NCI-H82 (cell line): ENCODE data around the gene MASP2.
"Not testable (repeated sequence)": the region's sequence is repeated elsewhere in the genome, so short reads cannot be mapped to it uniquely, and the experiment has no call there.

Experiments used
- DNase-seq: peaks from one replicate; lab custom pipeline; 2025; lab: John Stamatoyannopoulos, UW

The MASP2 gene

DNA sequence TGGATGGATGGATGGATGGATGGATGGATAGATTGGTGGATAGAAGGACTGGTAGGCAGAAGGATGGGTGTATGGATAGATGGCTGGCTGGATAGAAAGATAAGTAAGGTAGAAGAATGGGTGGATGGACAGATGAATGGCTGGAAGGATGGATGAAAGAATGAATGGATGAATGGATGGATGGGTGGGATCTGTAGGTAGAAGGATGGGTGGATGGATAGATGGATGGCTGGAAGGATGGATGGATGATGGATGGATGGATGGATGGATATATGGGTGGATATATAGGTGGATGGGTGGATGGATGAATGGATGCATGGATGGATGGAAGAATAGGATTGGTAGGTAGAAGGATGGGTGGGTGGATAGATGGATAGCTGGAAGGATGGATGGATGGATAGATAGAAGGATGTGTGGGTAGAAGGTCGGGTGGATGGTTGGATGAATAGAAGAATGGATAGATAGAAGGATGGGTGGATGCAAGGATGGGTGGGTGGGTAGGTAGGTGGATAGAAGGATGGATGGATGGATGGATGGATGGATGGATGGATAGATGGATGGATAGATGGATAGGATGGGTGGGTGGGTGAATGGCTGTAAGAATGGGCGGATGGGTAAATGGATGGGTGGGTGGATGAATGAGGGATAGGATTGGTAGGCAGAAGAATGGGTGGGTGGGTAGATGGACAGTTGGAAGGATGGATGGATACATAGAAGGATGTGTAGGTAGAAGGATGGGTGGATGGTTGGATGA, 7.5 kb downstream of the MASP2 start:
- DNase-seq = no peak

DNA sequence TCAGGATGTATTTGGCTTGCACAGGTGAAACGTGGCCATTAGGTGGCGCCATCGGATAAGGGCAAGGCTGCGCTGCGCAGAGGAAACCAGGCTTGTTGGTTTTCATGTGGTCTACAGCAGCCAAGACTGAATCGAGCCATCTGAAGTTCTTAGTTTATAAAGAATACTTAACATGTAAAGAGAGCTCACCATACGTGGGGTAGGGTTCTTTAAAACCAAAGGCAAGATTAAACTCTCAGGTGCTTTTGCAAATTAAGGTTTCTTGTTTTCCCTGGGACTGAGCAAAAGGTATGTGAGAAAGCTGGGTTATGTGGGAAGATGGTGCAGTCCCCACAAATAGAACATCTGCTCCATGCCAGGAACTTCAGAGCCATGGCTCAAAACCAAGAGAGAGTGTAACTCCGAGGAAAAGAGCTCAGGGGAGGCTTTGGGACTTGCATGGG, 9.3 kb downstream of the MASP2 start:
- DNase-seq = peak; percentile 93

DNA sequence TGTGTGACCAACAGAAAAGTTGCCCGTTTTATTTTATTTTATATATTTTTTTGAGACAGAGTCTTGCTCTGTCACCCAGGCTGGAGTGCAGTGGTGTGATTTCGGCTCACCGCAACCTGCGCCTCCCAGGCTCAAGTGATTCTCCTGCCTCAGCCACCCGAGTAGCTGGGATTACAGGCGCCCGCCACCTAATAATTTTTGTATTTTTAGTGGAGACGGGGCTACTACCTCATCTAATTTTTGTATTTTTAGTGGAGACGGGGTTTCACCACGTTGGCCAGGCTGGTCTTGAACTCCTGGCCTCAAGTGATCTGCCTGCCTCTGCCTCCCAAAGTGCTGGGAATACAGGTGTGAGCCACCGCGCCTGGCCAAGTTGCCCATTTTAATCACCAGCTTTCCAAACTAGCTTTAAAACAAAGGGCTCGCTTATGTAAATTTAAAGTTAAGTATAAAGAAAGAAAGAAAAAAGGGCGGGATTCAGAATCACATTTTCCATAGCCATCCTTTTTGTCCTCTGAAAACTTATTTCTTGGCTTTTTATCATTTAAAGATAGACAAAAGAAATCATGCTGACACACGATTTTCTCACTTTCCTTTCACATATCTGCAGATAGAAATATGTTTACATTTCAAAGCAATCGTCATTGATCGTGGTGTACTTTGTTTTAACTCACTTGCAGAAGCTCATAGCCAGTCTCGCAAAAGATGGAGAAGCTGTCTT, 9.9 kb downstream of the MASP2 start:
- not testable (repeated sequence) for DNase-seq

DNA sequence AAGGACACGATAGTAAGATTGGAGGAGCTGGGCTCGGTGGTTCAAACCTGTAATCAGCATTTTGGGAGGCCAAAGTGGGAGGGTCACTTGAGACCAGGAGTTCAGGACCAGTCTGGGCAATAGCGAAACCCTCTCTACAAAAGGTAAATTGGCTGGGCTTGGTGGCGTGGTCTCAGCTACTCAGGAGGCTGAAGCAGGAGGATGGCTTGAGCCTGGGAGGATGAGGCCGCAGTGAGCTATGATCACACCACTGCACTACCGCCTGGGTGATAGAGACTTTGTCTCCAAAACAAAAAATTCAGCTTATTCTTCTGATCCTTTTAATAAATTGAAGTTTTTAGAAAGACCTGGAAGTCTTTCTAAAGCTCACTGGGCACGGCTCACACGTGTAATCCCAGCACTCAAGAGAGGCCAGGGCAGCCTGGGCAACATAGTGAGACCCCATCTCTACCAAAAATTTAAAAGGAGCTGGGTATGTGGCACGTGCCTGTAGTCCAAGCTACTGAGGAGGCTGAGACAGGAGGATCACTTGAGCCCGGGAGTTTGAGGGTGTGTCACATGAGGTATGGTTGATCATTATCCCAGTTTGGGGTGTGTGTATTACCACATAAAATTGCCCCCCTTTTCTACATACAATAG, 15.3 kb downstream of the MASP2 start:
- DNase-seq = no peak

DNA sequence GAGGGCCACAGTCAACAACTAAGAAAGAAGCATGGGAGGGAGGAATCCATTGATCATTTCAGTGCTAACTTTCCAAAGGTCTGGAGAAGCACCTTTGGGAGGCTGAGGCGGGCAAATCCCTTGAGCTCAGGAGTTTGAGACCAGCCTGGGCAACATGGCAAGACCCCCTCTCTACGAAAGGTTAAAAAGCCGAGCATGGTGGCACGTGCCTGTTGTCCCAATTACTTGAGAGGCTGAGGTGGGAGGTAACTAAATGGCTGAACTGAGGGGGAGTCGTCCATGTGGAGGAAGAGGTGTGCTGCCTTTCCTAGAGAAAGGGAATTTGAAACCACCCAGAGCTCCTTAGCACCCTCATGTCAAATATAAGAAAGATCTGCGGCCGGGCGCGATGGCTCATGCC, 16.2 kb downstream of the MASP2 start:
- no peak for DNase-seq

DNA sequence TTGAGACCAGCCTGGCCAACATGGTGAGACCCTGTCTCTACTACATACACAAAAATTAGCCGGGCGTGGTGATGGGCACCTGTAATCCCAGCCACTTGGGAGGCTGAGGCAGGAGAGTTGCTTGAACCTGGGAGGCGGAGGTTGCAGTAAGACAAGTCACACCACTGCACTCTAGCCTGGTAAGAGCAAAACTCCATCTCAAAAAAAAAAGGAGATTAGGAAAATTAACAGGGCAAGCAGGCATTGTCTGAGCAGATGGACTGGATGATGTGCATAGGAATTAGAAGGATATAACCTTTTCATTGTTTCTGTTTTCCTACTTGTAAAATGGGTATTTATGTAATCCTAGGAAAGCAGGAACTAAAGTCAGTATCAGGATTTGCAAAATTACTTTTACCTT, 19.0 kb downstream of the MASP2 start:
- no peak for DNase-seq

DNA sequence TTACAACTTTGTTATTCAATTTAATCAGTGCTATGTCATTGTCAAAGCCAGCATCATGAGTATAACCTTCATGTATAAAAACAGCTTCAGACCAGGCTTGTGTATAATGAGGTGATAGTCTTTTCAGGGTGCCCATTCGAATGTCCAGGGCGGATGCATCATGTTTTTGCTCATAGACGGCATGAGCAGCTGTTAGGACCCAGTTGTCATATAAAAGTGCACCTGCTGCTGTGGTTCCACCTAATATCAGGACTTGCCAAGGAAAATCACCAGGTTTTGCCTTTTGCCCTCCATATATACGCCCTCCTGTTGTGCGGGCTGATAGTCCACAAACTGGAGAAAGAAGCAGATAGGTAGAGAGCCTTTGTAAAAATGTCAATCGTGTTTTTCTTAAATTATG, 19.7 kb downstream of the MASP2 start:
- DNase-seq = no peak

DNA sequence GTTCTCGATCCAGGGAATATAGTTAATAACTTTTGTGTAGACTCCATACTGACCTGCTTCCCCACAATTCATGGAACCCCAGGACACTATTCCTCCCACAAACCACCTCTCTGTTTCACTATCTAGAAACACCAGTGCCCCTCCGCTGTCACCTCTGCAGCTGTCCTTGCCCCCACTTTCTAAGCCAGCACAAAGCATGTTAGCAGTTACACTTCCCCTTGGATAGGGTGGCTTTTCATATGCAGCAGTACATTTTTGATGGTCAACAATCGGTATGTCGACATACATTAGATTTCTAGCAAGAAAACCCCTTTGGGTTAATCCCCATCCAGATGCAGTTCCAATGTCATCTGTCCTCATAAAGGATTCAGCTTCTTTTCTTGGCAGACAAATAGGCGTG, 20.1 kb downstream of the MASP2 start:
- DNase-seq = no peak

DNA sequence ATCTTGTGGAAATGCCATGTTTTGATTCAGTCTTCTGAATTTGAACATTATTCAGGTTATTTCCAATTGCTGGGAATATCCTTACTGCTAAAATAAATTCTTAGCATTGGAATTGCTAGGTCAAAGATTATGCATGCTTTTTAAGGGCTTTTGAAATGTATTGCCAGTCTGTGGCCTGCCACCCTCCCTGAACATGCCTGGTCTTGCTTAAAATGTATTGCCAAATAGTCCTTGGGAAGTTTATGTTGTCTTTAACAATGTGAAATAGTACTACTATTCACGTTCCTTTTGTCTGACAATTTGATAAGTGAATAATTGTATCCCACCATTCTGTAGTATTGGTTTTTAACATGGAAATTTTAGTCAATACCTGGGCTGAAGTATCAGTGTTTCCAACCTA, 21.0 kb downstream of the MASP2 start:
- DNase-seq = no peak

DNA sequence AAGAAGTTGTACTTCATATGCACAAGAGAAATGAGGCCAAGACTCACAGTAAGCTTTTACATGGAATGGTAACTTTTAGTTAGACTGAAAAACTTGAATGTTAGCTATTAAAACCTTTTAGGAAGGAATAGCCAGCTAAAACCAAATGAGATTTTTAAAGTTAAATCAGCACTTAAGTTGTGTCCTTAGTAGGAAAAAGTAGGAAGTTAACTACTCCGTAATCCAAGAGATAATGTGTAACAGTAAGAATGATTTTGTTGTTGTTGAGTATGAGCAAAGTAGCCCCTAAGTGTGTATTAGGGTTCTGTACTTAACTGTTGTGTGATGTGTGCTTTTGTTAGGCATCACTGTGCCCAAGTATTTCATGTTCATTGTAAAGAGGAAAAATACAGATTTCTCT, 21.4 kb downstream of the MASP2 start:
- DNase-seq = no peak

DNA sequence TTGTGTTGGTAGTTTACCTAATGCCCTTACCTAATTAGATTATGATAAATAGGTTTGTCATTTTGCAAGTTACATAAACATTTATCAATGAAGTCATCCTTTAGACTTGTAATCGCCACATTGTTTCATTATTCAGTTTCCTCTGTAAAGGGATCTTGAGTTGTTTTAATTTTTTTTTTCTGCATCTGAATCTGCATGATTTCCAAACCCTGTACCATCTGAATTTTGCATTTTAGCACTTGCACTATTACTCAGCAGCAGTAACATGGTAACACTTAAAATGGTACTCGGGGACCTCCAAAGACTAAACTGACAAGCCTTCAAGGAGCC, 22.2 kb downstream of the MASP2 start:
- no peak for DNase-seq

DNA sequence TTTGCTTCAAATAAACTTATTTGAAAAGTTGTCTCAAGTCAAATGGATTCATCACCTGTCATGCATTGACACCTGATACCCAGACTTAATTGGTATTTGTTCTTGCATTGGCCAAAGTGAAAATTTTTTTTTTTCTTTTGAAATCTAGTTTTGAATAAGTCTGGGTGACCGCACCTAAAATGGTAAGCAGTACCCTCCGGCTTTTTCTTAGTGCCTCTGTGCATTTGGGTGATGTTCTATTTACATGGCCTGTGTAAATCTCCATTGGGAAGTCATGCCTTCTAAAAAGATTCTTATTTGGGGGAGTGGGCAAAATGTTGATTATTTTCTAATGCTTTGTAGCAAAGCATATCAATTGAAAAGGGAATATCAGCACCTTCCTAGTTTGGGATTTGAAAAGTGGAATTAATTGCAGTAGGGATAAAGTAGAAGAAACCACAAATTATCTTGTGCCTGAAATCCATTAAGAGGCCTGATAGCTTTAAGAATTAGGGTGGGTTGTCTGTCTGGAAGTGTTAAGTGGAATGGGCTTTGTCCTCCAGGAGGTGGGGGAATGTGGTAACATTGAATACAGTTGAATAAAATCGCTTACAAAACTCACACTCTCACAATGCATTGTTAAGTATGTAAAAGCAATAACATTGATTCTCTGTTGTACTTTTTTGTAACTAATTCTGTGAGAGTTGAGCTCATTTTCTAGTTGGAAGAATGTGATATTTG, 22.7 kb downstream of the MASP2 start:
- DNase-seq = no peak

DNA sequence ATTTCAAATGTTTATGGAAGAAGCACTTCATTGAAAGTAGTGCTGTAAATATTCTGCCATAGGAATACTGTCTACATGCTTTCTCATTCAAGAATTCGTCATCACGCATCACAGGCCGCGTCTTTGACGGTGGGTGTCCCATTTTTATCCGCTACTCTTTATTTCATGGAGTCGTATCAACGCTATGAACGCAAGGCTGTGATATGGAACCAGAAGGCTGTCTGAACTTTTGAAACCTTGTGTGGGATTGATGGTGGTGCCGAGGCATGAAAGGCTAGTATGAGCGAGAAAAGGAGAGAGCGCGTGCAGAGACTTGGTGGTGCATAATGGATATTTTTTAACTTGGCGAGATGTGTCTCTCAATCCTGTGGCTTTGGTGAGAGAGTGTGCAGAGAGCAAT, 23.8 kb downstream of the MASP2 start:
- no peak for DNase-seq

DNA sequence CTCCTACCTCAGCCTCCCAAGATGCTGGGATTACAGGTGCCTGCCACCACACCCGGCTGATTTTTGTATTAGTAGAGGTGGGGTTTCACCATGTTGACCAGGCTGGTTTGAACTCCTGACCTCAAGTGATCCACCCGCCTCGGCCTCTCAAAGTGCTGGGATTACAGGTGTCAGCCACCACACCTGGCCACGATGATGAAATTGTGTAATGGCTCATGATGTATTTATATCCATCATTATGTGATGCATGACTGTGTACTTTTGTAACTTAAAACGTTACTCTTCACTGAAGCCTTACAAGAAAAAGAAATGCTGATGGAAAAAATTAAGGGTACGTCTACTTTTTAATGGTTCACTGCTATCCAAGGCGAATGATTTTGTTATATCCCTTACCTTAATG, 27.1 kb downstream of the MASP2 start:
- no peak for DNase-seq

DNA sequence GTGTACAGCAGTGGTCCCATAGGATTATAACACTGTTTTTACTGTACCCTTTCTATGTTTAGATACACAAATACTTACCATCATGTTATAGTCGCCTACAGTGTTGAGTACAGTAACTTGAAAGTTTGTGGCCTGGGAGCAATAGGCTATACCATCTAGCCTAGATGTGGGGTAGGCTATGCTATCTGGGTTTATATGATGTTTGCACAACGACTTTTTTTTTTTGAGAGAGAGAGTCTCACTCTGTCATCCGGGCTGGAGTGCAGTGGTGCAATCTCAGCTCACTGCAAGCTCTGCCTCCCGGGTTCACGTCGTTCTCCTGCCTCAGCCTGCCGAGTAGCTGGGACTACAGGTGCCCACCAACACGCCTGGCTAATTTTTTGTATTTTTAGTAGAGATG, 27.7 kb downstream of the MASP2 start:
- not testable (repeated sequence) for DNase-seq

DNA sequence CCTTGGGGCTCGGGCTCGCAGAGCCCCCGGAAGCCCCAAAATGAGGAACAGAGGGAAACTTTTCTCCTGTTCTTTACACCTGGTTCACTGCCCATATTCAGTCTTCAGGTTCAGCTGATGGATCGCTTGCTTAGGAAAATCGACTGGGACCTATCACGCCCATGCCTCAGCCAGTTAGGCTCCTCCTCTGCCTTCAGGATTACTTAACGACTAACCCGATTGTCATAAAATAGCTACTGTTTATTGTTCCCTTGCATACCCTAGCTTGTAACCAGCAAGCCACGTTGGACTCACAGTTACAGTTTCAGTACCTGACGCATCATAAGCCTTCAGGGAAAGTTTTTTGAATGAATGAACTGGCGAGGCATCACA, 33.9 kb downstream of the MASP2 start:
- DNase-seq = peak; percentile 77

DNA sequence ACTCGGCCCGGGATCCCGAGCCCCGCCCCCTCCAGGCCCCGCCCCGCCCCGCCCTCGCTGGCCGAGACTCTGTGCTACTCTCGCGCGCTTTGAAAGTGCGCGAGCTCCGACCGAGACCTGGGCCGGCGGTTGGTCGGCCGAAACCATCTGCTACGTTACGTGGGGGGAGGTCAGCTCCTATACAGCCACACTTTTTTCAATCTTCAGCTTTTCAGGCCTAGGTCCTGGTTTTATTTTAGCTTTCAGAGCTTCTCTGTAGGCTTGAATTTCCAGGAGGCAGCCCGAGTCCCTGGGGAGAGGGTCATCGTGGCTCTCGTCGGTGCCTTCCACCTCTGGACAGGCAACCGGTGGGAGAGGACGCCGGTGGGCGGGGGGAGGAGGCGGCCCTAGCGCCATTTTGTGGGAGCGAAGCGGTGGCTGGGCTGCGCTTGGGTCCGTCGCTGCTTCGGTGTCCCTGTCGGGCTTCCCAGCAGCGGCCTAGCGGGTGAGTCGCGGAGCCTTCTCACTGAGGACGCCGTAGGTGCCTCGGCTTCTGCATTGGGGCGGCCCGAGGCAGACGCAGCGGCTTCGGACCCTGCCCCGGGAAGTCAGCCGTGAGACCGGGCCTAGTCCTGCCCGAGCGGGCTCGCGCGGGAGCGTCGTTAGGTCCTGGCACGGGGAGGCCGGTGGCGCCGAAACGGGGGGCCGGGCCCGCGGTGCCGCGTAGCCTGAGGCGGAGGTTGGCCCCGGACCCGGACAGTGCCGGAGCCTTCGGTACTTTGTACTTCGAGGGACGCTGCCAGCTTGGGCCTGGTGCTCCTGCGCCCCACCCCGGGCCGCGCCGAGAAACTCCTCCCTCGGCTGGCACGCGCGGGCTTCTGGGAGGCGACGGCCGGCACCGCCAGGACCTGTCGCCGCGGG, 34.5 kb downstream of the MASP2 start, which contains the start of gene TARDBP:
Gene TARDBP, plus strand, starts transcription at position 395 of the 900 bp plus-strand sequence. CDS start 1,074 bp downstream, outside the sequence.
- DNase-seq = peak; percentile 96

DNA sequence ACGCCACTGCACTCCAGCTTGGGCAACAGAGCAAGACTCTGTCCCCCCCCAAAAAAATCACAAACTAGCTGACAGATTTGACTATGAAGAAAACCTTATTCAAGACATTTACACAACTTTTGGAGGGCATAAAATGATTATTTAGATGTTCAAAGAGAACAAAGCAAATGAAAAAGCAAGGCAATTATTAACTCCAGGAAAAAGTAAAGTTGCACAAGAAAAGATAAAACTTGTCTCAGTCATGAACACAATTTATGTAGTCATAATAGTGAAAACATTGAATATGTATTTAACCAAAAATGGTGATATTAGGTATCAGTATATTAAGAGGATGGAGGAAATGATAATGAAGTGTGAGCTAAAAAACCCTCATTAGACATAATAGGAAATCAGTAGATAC, 46.5 kb downstream of the MASP2 start:
- no peak for DNase-seq

DNA sequence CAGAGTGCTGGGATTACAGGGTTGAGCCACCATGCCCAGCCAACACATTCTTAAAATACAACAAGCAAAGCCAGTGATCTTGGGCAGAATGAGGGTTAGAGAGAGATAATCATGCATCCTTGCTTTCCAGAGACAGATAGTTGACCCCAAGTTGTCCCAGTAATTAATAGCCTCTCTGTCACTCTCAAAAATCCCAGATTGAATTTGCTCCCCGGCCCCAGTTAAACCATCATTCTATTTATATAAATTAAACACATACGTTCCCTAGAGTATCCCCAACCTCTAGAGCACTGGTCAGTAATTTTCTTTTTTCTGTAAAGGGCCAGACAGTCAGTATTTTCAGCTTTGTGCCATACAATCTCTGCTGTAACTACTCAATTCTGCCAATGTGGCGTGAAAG, 50.9 kb downstream of the MASP2 start:
- DNase-seq = peak; percentile 43

DNA sequence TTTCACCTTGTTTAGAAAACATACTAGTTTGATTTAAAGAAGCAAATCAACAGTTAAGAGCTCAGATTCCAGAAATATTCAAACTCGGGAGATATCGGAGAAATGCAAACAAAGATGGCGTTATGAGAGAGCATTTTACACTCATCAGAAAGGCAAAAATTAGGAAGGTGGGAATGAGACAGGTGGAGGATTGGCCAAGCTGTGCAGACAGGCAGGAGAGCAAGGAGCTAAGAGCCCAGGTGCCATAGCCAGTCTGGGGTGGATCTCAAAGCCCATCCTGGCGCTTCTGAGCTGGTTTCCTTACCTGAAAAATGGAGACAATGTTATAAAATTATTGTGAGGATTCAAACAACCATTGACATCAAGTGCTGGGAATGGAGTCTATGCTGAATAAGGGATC, 54.2 kb downstream of the MASP2 start:
- DNase-seq = no peak

DNA sequence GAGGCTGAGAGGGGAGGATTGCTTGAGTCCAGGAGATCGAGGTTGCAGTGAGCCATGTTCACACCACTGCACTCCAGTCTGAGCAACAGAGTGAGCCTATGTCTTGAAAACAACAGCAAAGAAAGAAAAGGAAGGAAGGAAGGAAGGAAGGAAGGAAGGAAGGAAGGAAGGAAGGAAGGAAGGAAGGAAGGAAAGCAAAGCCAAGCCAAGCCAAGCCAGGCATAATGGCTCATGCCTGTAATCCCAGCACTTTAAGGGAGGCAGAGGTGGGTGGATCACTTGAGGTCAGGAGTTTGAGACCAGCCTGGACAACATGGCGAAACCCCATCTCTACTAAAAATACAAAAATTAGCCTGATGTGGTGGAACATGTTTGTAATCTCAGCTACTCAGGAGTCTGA, 55.0 kb downstream of the MASP2 start:
- not testable (repeated sequence) for DNase-seq

DNA sequence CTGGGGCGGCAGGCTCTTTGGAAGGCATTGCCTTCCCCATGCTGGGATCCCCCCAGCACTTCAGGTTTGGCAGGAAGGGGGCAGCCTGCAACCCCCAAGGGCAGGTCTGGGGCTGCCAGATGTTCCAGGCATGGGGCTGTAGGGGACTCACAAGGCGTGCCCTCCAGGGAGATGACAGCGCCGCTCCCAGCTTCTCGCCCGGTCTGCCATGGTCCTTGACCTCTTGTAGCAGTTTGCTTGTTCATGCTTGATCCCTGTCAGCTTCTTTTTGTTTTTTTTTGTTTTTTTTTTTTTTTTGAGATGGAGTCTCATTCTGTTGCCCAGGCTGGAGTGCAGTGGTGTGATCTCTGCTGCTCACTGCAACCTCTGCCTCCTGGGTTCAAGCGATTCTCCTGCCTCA, 56.2 kb downstream of the MASP2 start:
- DNase-seq = no peak
